Ishikawa (cell line): Measurements from ENCODE around the gene CACNA2D2.

ENCODE experiments used
- CREB1 ChIP-seq: IDR thresholded peaks from 2 replicates; pipeline ENCODE4 v1.6.1; 2012; ENCODE audit warnings: low read depth
- FOXM1 ChIP-seq: IDR thresholded peaks from 2 replicates; pipeline ENCODE4 v1.6.1; 2012; ENCODE audit warnings: low read depth, borderline replicate concordance
- REST ChIP-seq: IDR thresholded peaks from 2 replicates; pipeline ENCODE4 v1.6.1; 2012; ENCODE audit warnings: low read depth, mild to moderate bottlenecking
- TAF1 ChIP-seq: IDR thresholded peaks from 2 replicates; pipeline ENCODE4 v1.6.1; 2012; ENCODE audit warnings: low read depth, mild to moderate bottlenecking
- TEAD4 ChIP-seq: IDR thresholded peaks from 2 replicates; pipeline ENCODE4 v1.6.1; 2012
- USF1 ChIP-seq: IDR thresholded peaks from 2 replicates; pipeline ENCODE4 v1.6.1; 2012

- no peak for TF ChIP-seq FOXM1
- no peak for TF ChIP-seq TEAD4
- TF ChIP-seq USF1: no peak
- no peak for TF ChIP-seq CREB1
- TF ChIP-seq REST: no peak
- TF ChIP-seq TAF1: no peak
Observed at GRCh38 chr3:50494126-50494525, 9.3 kb downstream of the CACNA2D2 start.
